ENCODE measurements around the gene C12orf50.

DNA sequence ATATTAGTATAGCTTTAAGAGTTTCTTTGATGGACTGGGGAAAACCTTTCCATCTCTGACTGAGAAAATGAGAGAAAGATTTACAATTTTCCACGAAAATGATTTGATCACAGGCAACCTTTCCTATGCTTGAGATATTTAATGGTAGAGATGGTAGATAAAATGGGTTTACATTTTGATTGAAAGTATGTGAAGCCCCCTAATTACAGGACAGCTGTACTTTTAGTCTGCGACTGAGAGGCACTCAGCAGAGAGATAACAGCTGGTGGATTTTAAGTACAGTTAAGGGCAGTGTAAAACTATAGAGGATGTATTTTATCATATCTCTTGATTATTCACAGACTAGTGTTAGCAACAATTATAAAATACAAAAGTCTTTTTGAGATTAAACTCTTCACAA lies 40.7 kb downstream of the C12orf50 start:
- TF ChIP-seq CTCF (IDR thresholded peaks at IDR 0.05) (no peak), EZH2 (IDR thresholded peaks at IDR 0.05) (no peak)

Measured in neural progenitor cell (in vitro differentiated cells).